HG02571 (cell line): ENCODE results near the gene MAP3K9.
A peak's percentile ranks its signal among the peaks of the same experiment; 100 is the strongest.
"Not testable (repeated sequence)": the region's sequence is repeated elsewhere in the genome, so short reads cannot be mapped to it uniquely, and the experiment has no call there.

Experiments
- ATAC-seq: cut with Tn5 transposase; IDR thresholded peaks from one replicate; pipeline ENCODE4 v1.9.1; 2021; ENCODE audit warnings: mild to moderate bottlenecking, moderate library complexity; ENCODE audit not compliant: unreplicated experiment

The MAP3K9 gene

GRCh38 chr14:70809225-70810219 lies at the start of gene MAP3K9:
Gene MAP3K9, minus strand, starts transcription at chr14:70809513. Its CDS starts 342 bp downstream, at chr14:70809171.
- ATAC-seq: peak; percentile 82

- no peak for ATAC-seq
These were observed 49.3 kb upstream of the MAP3K9 start for GRCh38 chr14:70858641-70859040.

- no peak for ATAC-seq
These were observed 48.2 kb upstream of the MAP3K9 start for GRCh38 chr14:70857496-70857890.

- ATAC-seq: no peak
These were observed 47.7 kb upstream of the MAP3K9 start for GRCh38 chr14:70856851-70857495.

- no peak for ATAC-seq
These were observed 46.2 kb upstream of the MAP3K9 start for GRCh38 chr14:70855486-70855885.

- not testable (repeated sequence) for ATAC-seq
These were observed 44.3 kb upstream of the MAP3K9 start for GRCh38 chr14:70853658-70854057.

GRCh38 chr14:70847406-70848090 lies 38.2 kb upstream of the MAP3K9 start:
- no peak for ATAC-seq

GRCh38 chr14:70845601-70846000 lies 36.3 kb upstream of the MAP3K9 start:
- ATAC-seq: no peak

- ATAC-seq: no peak
These were observed 33.6 kb upstream of the MAP3K9 start for GRCh38 chr14:70842851-70843462.

GRCh38 chr14:70838076-70838475 lies 28.8 kb upstream of the MAP3K9 start:
- no peak for ATAC-seq

- ATAC-seq: no peak
These were observed 27.6 kb upstream of the MAP3K9 start for GRCh38 chr14:70836946-70837345.

GRCh38 chr14:70833884-70834283 lies 24.6 kb upstream of the MAP3K9 start:
- no peak for ATAC-seq

GRCh38 chr14:70832561-70833305 lies 23.4 kb upstream of the MAP3K9 start:
- ATAC-seq: no peak

GRCh38 chr14:70830998-70831781 lies 21.9 kb upstream of the MAP3K9 start:
- peak; percentile 58 for ATAC-seq

GRCh38 chr14:70828188-70828587 lies 18.9 kb upstream of the MAP3K9 start:
- ATAC-seq: no peak

GRCh38 chr14:70827752-70828151 lies 18.4 kb upstream of the MAP3K9 start:
- no peak for ATAC-seq

GRCh38 chr14:70827347-70827746 lies 18.0 kb upstream of the MAP3K9 start:
- no peak for ATAC-seq

- ATAC-seq: no peak
These were observed 14.0 kb upstream of the MAP3K9 start for GRCh38 chr14:70823281-70823680.

- ATAC-seq: no peak
These were observed 13.3 kb upstream of the MAP3K9 start for GRCh38 chr14:70822530-70823185.
